K562 (cell line): ENCODE measurements around the gene TMC2. TPM values are rescaled to one million over a fixed set of nuclear protein-coding genes. Genes with fewer than 3 reads are reported as not detected.

Experiments
- ARHGAP35 ChIP-seq: fragments of 450-650 bp; IDR thresholded peaks from 2 replicates; pipeline ENCODE4 v1.6.1; 2018; ENCODE audit not compliant: partially characterized antibody
- ATF3 ChIP-seq, 2 experiments: fragments of 450-650 bp in 1 of 2; sonication (generic) in 1 of 2; formaldehyde crosslinking in 1 of 2; IDR thresholded peaks in 1 of 2; conservative IDR thresholded peaks in 1 of 2; 2 replicates each; pipeline versions ENCODE4 v1.6.1 to v1.8.1; 2016 to 2023; ENCODE audit warnings: mild to moderate bottlenecking in 2 of 2, moderate library complexity in 2 of 2, inconsistent platforms in 1 of 2, missing genetic modification reagents in 1 of 2
- BRCA1 ChIP-seq, 2 experiments: fragments of 450-650 bp in 1 of 2; sonication (generic) in 1 of 2; formaldehyde crosslinking in 1 of 2; IDR thresholded peaks; 2 replicates each; pipeline versions ENCODE4 v1.5.0 to v1.6.1; 2017 to 2020; ENCODE audit warnings: mild to moderate bottlenecking in 1 of 2, missing genetic modification reagents in 1 of 2
- CEBPG ChIP-seq, 3 experiments: fragments of 200-800 bp in 1 of 3; sonication (Bioruptor generic) in 1 of 3; sonication (generic) in 1 of 3; formaldehyde crosslinking in 1 of 3; IDR thresholded peaks in 2 of 3; conservative IDR thresholded peaks in 1 of 3; 2 replicates each; pipeline versions ENCODE4 v1.6.1 to v1.8.0; 2016 to 2022; ENCODE audit warnings: missing compliant biosample characterization in 2 of 3, missing genetic modification characterization in 2 of 3, mild to moderate bottlenecking in 1 of 3, missing genetic modification reagents in 1 of 3
- CSDE1 ChIP-seq, 2 experiments: fragments of 450-650 bp; IDR thresholded peaks; 2 replicates each; pipeline ENCODE4 v1.6.1; 2016; ENCODE audit warnings: mild to moderate bottlenecking in 1 of 2
- E2F5 ChIP-seq: sonication (generic); formaldehyde crosslinking; IDR thresholded peaks from 2 replicates; pipeline ENCODE4 v1.8.0; 2022; ENCODE audit warnings: mild to moderate bottlenecking, missing genetic modification reagents
- ETS1 ChIP-seq: conservative IDR thresholded peaks from 2 replicates; pipeline ENCODE4 v1.6.1; 2011; ENCODE audit warnings: low read depth, mild to moderate bottlenecking, low read length; ENCODE audit not compliant: control insufficient read depth
- ID3 ChIP-seq, 2 experiments: fragments of 250-450 bp in 1 of 2; fragments of 450-650 bp in 1 of 2; sonication (Bioruptor Pico) in 1 of 2; IDR thresholded peaks; 2 replicates each; pipeline versions ENCODE4 v1.6.1 to v1.8.0; 2016 to 2021; ENCODE audit warnings: mild to moderate bottlenecking in 2 of 2, moderate library complexity in 2 of 2, missing compliant biosample characterization in 1 of 2, missing genetic modification characterization in 1 of 2
- MLX ChIP-seq, 2 experiments: fragments of 450-650 bp in 1 of 2; sonication (generic) in 1 of 2; formaldehyde crosslinking; conservative IDR thresholded peaks; 2 replicates each; pipeline versions ENCODE4 v1.4.0 to v1.8.1; 2020 to 2022; ENCODE audit warnings: mild to moderate bottlenecking in 1 of 2, missing genetic modification reagents in 1 of 2
- PCBP1 ChIP-seq: fragments of 200-400 bp; formaldehyde crosslinking; IDR thresholded peaks from 2 replicates; pipeline ENCODE4 v1.6.1; 2018; ENCODE audit warnings: mild to moderate bottlenecking, low read depth, low read length; ENCODE audit not compliant: poor library complexity, severe bottlenecking
- RBFOX2 ChIP-seq: fragments of 200-400 bp; formaldehyde crosslinking; IDR thresholded peaks from 2 replicates; pipeline ENCODE4 v1.6.1; 2017; ENCODE audit warnings: low read depth, mild to moderate bottlenecking, low read length, moderate library complexity
- RBM22 ChIP-seq: fragments of 200-400 bp; formaldehyde crosslinking; IDR thresholded peaks from 2 replicates; pipeline ENCODE4 v1.6.1; 2018; ENCODE audit warnings: low read length, low read depth; ENCODE audit not compliant: poor library complexity, severe bottlenecking
- TEAD1 ChIP-seq, 2 experiments: fragments of 450-650 bp in 1 of 2; sonication (generic) in 1 of 2; formaldehyde crosslinking; IDR thresholded peaks; 2 replicates each; pipeline versions ENCODE4 v1.4.0 to v1.8.0; 2020 to 2022; ENCODE audit warnings: mild to moderate bottlenecking in 2 of 2, missing genetic modification reagents in 1 of 2
- ZNF395 ChIP-seq: fragments of 200-800 bp; sonication (Bioruptor generic); IDR thresholded peaks from 2 replicates; pipeline ENCODE4 v1.6.1; 2017; ENCODE audit warnings: missing genetic modification characterization, missing compliant biosample characterization
- ZNF740 ChIP-seq, 3 experiments: fragments of 200-800 bp in 1 of 3; sonication (Bioruptor generic) in 1 of 3; sonication (generic) in 1 of 3; formaldehyde crosslinking in 1 of 3; IDR thresholded peaks; 2 replicates each; pipeline versions ENCODE4 v1.6.1 to v1.8.0; 2016 to 2022; ENCODE audit warnings: mild to moderate bottlenecking in 2 of 3, missing compliant biosample characterization in 2 of 3, missing genetic modification characterization in 2 of 3, missing genetic modification reagents in 1 of 3
- polyA plus RNA-seq, 8 experiments: library from polyadenylated mRNA; depleted of rRNA in 4 of 8; stranded (reverse) in 5 of 8; unstranded in 3 of 8; fragments of >200 nt; fragmentation: Nextera tagmentation in 2 of 8; fragmentation: Illumina TruSeq in 1 of 8; extraction: Ambion mirVana in 2 of 8; extraction: Trizol in 1 of 8; gene quantifications; 2 replicates each; pipeline versions ENCODE4 v1.2.1 to v1.2.3, GENCODE V29; 2011 to 2014; ENCODE audit warnings: inconsistent platforms in 1 of 8, missing spikeins in 1 of 8
- total RNA-seq, 7 experiments: library from RNA; depleted of rRNA in 6 of 7; stranded (reverse); fragments of >200 nt in 6 of 7; fragmentation: Illumina TruSeq in 2 of 7; extraction: Trizol in 2 of 7; gene quantifications; 2 replicates each; pipeline versions ENCODE4 v1.2.1 to v1.2.3, GENCODE V29; 2011 to 2021; ENCODE audit warnings: low replicate concordance in 1 of 7

The TMC2 gene
- total and polyA plus RNA-seq, 9 of the 15 experiments (the other 6 are each of a cell fraction or from before 2014, with no cell fraction given) = not detected

- TF ChIP-seq ARHGAP35 (no peak), TEAD1 (CRISPR knock-in tag; IDR thresholded peaks at IDR 0.05) (peak in 1 of 2 experiments; percentile 93; a peak in 2 of 4 replicates), E2F5 (peak; percentile 67; the same call in 1 of the 2 replicates), MLX (CRISPR knock-in tag; conservative IDR thresholded peaks at IDR 0.05) (no peak), ATF3 (IDR thresholded peaks at IDR 0.05) (no peak), ATF3 (CRISPR knock-in tag; conservative IDR thresholded peaks at IDR 0.05) (no peak), PCBP1 (no peak), CSDE1 (IDR thresholded peaks at IDR 0.05) (peak in 1 of 2 experiments; percentile 63; a peak in 2 of 4 replicates), RBM22 (no peak), ZNF395 (CRISPR knock-in tag) (no peak), ZNF740 (CRISPR knock-in tag; IDR thresholded peaks at IDR 0.05) (no peak), ZNF740 (tag; IDR thresholded peaks at IDR 0.05) (no peak), ETS1 (peak; percentile 65; the same call in 1 of the 2 replicates), RBFOX2 (peak; percentile 89), ID3 (CRISPR knock-in tag; IDR thresholded peaks at IDR 0.05) (no peak), ID3 (tag; IDR thresholded peaks at IDR 0.05) (no peak; the same call in 1 of the 2 replicates), BRCA1 (IDR thresholded peaks at IDR 0.05) (no peak), BRCA1 (CRISPR knock-in tag; IDR thresholded peaks at IDR 0.05) (no peak), CEBPG (CRISPR knock-in tag; IDR thresholded peaks at IDR 0.05) (no peak), CEBPG (tag; conservative IDR thresholded peaks at IDR 0.05 in 1 of 2, IDR thresholded peaks at IDR 0.05 in 1 of 2) (no peak)
Measured at GRCh38 chr20:2663887-2664719, 127.7 kb downstream of the TMC2 start, which contains the start of gene IDH3B (continued).
